GM13976 (cell line): ENCODE data around the gene MSTO1.
"Not testable (repeated sequence)": the region's sequence is repeated elsewhere in the genome, so short reads cannot be mapped to it uniquely, and the experiment has no call there.

Experiments used
- DNase-seq: peaks from one replicate; pipeline ENCODE4 v3.0.0; 2012; ENCODE audit warnings: low spot score
- CTCF ChIP-seq: IDR thresholded peaks from 2 replicates; pipeline ENCODE4 v1.5.1; 2012; ENCODE audit warnings: borderline replicate concordance, mild to moderate bottlenecking; ENCODE audit not compliant: insufficient read depth; ENCODE audit errors: extremely low read depth, missing control alignments, control extremely low read depth
- in situ Hi-C: fragments of 300-500 bp; cut with MboI; formaldehyde crosslinking; loops from one replicate; pipeline ENCODE4 v1.12.0; 2022; ENCODE audit warnings: low sequenced_read_pairs, mixed read lengths, inconsistent platforms; ENCODE audit not compliant: unreplicated experiment

MSTO1 gene

GRCh38 chr1:155650231-155650757 is 40.3 kb downstream of the MSTO1 start:
- in situ Hi-C loops = no loop called here
- no peak for TF ChIP-seq CTCF
- DNase-seq = no peak

- in situ Hi-C loops = no loop called here
- DNase-seq = no peak
- no peak for TF ChIP-seq CTCF
These were observed 42.0 kb downstream of the MSTO1 start for GRCh38 chr1:155651861-155652661.

GRCh38 chr1:155652951-155653350 is 42.9 kb downstream of the MSTO1 start:
- TF ChIP-seq CTCF = no peak
- in situ Hi-C loops = no loop called here
- no peak for DNase-seq

- in situ Hi-C loops = no loop called here
- TF ChIP-seq CTCF = no peak
- DNase-seq = no peak
These were observed 47.4 kb downstream of the MSTO1 start for GRCh38 chr1:155657463-155657862.

- in situ Hi-C loops, DNase-seq: not testable (repeated sequence)
These were observed 51.2 kb downstream of the MSTO1 start for GRCh38 chr1:155661239-155661638.
